ENCODE data around the gene ATM. TPM values are rescaled to one million over a fixed set of nuclear protein-coding genes. Genes with fewer than 3 reads are reported as not detected.

Gene ATM
- polyA plus RNA-seq, 1 experiment, result 12.8 TPM

DNA sequence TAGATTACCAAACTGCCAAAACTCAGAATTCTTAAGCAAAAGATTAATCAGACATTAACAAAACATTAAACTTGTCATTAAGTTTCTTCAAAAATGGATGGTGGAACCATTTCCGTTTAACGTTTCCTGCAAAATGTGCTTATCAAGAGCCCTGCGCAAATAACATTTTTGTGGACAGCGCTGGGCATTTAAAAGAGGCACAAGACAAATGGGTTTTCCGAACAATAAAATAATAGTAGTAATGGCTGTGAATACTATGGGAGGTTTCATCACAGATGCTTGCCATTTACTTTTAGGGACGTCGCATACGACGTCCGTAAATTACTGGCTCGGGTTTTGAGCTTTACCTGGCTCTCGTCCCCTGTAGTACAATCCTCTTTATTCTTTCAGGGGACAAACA, 1.5 kb upstream of the ATM start:
- POLR2A ChIA-PET, result no interaction called here
- TF ChIP-seq, protein P1, sequence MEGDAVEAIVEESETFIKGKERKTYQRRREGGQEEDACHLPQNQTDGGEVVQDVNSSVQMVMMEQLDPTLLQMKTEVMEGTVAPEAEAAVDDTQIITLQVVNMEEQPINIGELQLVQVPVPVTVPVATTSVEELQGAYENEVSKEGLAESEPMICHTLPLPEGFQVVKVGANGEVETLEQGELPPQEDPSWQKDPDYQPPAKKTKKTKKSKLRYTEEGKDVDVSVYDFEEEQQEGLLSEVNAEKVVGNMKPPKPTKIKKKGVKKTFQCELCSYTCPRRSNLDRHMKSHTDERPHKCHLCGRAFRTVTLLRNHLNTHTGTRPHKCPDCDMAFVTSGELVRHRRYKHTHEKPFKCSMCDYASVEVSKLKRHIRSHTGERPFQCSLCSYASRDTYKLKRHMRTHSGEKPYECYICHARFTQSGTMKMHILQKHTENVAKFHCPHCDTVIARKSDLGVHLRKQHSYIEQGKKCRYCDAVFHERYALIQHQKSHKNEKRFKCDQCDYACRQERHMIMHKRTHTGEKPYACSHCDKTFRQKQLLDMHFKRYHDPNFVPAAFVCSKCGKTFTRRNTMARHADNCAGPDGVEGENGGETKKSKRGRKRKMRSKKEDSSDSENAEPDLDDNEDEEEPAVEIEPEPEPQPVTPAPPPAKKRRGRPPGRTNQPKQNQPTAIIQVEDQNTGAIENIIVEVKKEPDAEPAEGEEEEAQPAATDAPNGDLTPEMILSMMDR (IDR thresholded peaks at IDR 0.05; ENCODE audit: insufficient read depth, low read depth, low read length), result no peak
- H3K36me3 ChIP-seq (ENCODE audit: control insufficient read depth, insufficient read depth, low read length), result no peaks in the 10 kb centered on the region
- CTCF ChIA-PET, result interaction anchor here (0.6 to 2.5 kb wide), 3 partner anchors 8 to 427 kb away, joined by 3 to 20 read pairs (median 3); no protein-coding TSS in a partner anchor
- no peaks in the 10 kb centered on the region for H3K27me3 ChIP-seq (ENCODE audit: control insufficient read depth, insufficient read depth, low read length)
- no peak for DNase-seq (ENCODE audit: low read depth)
- H3K4me3 ChIP-seq (ENCODE audit: low read depth, low read length), result peak overlapping the region; percentile 72

DNA sequence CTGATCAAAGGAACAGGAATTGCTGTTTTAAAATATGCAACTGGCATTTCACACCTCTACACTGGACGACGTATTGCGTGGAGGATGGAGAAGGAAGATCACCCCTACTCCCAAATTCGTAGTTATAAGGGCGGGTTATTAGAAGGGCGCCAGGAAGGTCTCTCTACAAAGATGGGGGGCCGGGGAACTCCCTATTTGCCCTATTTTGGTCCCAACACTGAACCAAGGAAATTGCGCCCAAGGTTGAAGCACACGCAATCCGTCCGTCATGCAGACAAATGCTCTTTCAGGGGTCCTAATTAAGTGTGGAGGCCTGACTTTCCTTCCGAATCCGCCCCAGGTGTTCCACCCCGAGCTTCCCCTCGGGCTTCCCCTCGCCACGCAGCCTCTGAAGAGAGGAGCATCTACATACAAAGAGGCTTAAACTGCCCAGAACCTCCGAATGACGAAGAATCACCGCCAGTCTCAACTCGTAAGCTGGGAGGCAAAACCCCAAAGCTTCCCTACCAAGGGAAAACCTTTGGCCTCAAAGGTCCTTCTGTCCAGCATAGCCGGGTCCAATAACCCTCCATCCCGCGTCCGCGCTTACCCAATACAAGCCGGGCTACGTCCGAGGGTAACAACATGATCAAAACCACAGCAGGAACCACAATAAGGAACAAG, 825 bp upstream of the ATM start:
- no peak for DNase-seq (ENCODE audit: low read depth)
- ChIA-PET CTCF (interaction anchor here (0.5 to 2.5 kb wide), 5 partner anchors 29 to 434 kb away, joined by 3 to 20 read pairs (median 3); no protein-coding TSS in a partner anchor), POLR2A (interaction anchor here (0.6 kb wide), 1 partner anchor 443 kb away, joined by 3 read pairs; the partner anchor contains the start of gene DDX10)
- Histone ChIP-seq H3K36me3 (ENCODE audit: control insufficient read depth, insufficient read depth, low read length) (peaks cover 1% of the 10 kb centered on the region; the same call in 1 of the 2 replicates), H3K27me3 (ENCODE audit: control insufficient read depth, insufficient read depth, low read length) (no peaks in the 10 kb centered on the region), H3K4me3 (ENCODE audit: low read depth, low read length) (peak overlapping the region; percentile 72)
- TF ChIP-seq, protein P1 (IDR thresholded peaks at IDR 0.05; ENCODE audit: insufficient read depth, low read depth, low read length), result no peak

DNA sequence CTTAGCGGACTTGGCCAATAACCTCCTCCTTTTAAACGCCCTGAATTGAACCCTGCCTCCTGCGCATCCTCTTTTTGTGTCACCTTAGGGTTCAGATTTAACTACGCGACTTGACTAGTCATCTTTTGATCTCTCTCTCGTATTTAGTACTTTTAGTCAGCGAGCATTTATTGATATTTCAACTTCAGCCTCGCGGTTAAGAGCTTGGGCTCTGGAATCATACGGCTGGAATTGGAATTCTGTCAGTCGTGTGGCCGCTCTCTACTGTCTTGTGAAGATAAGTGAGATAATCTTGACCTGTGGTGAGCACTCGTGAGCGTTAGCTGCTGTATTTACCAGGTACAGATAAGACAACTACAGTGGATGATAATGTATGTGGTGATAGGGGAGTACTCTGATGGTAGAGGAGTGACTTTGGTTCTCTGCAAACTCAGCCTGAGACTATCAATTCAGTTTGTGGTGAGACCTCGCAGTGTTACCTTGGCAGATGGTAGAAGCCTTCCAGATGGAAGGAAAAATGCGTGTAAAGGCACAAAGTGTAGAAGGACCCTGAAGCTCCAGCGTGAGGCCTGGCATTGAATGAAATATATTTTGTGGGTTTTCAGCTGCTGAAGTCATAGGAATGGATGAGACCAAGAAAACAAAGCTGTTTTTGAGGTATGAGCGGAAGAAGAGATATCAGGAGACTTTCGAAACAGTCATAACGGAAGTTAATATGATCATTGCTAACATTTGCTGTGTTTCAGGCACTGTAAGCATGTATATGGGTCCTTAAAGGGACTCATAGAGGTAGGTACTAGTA, 682 bp downstream of the ATM start:
- peaks cover 1% of the 10 kb centered on the region; the same call in 1 of the 2 replicates for H3K36me3 ChIP-seq (ENCODE audit: control insufficient read depth, insufficient read depth, low read length)
- TF ChIP-seq, protein P1 (IDR thresholded peaks at IDR 0.05; ENCODE audit: insufficient read depth, low read depth, low read length), result no peak
- ChIA-PET POLR2A (no interaction called here), CTCF (interaction anchor here (0.8 to 2.5 kb wide), 5 partner anchors 28 to 432 kb away, joined by 3 to 20 read pairs (median 3); no protein-coding TSS in a partner anchor)
- DNase-seq (ENCODE audit: low read depth), result no peak
- no peaks in the 10 kb centered on the region for H3K27me3 ChIP-seq (ENCODE audit: control insufficient read depth, insufficient read depth, low read length)
- peak overlapping the region; percentile 75 for H3K4me3 ChIP-seq (ENCODE audit: low read depth, low read length)

DNA sequence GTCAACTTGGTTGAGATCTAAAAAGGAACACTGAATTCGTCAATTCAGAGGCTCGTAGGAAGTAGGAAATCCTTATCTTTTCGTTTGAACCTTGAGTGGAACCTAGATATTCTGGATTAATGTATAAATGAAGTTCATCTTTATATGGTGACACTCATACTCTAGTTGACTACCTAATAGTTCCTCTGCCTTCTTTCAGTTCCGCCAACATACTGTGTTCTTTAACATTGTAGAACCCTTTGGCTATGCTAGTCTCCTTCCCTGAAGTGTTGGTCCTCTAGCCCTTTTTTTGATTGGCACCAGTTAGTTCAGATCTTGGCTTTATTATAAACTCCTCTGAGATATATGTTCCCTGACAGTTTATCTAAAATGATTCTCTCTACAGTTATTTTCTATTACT, 1.5 kb downstream of the ATM start:
- CTCF ChIA-PET, result interaction anchor here (1.2 kb wide), 1 partner anchor 106 kb away, joined by 3 read pairs; no protein-coding TSS in a partner anchor
- Histone ChIP-seq H3K4me3 (ENCODE audit: low read depth, low read length) (peak overlapping the region; percentile 75), H3K27me3 (ENCODE audit: control insufficient read depth, insufficient read depth, low read length) (no peaks in the 10 kb centered on the region), H3K36me3 (ENCODE audit: control insufficient read depth, insufficient read depth, low read length) (peaks cover 1% of the 10 kb centered on the region; the same call in 1 of the 2 replicates)
- no peak for DNase-seq (ENCODE audit: low read depth)
- TF ChIP-seq, protein P1 (IDR thresholded peaks at IDR 0.05; ENCODE audit: insufficient read depth, low read depth, low read length), result no peak
- POLR2A ChIA-PET, result no interaction called here
